Measurements from ENCODE around the gene TBC1D30.

- no peak for TF ChIP-seq POLR2A (IDR thresholded peaks at IDR 0.05)
- TF ChIP-seq, protein P1, sequence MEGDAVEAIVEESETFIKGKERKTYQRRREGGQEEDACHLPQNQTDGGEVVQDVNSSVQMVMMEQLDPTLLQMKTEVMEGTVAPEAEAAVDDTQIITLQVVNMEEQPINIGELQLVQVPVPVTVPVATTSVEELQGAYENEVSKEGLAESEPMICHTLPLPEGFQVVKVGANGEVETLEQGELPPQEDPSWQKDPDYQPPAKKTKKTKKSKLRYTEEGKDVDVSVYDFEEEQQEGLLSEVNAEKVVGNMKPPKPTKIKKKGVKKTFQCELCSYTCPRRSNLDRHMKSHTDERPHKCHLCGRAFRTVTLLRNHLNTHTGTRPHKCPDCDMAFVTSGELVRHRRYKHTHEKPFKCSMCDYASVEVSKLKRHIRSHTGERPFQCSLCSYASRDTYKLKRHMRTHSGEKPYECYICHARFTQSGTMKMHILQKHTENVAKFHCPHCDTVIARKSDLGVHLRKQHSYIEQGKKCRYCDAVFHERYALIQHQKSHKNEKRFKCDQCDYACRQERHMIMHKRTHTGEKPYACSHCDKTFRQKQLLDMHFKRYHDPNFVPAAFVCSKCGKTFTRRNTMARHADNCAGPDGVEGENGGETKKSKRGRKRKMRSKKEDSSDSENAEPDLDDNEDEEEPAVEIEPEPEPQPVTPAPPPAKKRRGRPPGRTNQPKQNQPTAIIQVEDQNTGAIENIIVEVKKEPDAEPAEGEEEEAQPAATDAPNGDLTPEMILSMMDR (IDR thresholded peaks at IDR 0.05) = no peak
These were observed 23.8 kb upstream of the TBC1D30 start for GRCh38 chr12:64800640-64801039.
